ENCODE data around the gene TRAT1.

DNA sequence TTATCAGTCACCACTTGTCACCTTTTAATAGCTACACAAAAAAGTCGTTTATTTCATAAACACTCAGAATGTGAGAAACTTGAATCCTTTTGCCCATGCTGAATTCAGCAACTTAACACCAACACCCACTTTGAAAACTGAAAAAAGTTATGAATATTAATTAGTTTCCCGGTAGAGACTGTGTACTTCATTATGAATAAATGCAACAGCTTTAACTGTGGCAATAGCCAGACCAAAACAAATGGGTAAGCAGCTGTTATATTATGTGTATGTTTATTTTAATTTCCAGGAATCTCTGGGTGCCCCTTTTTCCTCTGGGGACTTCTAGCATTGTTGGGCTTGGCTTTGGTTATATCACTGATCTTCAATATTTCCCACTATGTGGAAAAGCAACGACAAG, 7.8 kb downstream of the TRAT1 start:
- TF ChIP-seq, protein P1, sequence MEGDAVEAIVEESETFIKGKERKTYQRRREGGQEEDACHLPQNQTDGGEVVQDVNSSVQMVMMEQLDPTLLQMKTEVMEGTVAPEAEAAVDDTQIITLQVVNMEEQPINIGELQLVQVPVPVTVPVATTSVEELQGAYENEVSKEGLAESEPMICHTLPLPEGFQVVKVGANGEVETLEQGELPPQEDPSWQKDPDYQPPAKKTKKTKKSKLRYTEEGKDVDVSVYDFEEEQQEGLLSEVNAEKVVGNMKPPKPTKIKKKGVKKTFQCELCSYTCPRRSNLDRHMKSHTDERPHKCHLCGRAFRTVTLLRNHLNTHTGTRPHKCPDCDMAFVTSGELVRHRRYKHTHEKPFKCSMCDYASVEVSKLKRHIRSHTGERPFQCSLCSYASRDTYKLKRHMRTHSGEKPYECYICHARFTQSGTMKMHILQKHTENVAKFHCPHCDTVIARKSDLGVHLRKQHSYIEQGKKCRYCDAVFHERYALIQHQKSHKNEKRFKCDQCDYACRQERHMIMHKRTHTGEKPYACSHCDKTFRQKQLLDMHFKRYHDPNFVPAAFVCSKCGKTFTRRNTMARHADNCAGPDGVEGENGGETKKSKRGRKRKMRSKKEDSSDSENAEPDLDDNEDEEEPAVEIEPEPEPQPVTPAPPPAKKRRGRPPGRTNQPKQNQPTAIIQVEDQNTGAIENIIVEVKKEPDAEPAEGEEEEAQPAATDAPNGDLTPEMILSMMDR (conservative IDR thresholded peaks at IDR 0.05; ENCODE audit: low read depth, low read length), result no peak
- TF ChIP-seq EZH2 (IDR thresholded peaks at IDR 0.05; ENCODE audit: low read length, unreplicated experiment) (no peak), EZH2phosphoT487 (IDR thresholded peaks at IDR 0.05; ENCODE audit: borderline replicate concordance, low read length) (no peak)

All from PC-3 (cell line).